GM21360 (cell line): ENCODE measurements around the gene ZNF180.
"Not testable (repeated sequence)": the region's sequence is repeated elsewhere in the genome, so short reads cannot be mapped to it uniquely, and the experiment has no call there.

Source experiments
- ATAC-seq: cut with Tn5 transposase; IDR thresholded peaks from one replicate; pipeline ENCODE4 v1.9.1; 2021; ENCODE audit warnings: mild to moderate bottlenecking, moderate library complexity; ENCODE audit not compliant: unreplicated experiment

Gene ZNF180

GRCh38 chr19:44499962-44500949 lies at the start of gene ZNF180:
Gene ZNF180, minus strand, starts transcription at chr19:44500522. Its CDS starts 3,188 bp downstream, at chr19:44497334.
- peak; percentile 77 for ATAC-seq

DNA sequence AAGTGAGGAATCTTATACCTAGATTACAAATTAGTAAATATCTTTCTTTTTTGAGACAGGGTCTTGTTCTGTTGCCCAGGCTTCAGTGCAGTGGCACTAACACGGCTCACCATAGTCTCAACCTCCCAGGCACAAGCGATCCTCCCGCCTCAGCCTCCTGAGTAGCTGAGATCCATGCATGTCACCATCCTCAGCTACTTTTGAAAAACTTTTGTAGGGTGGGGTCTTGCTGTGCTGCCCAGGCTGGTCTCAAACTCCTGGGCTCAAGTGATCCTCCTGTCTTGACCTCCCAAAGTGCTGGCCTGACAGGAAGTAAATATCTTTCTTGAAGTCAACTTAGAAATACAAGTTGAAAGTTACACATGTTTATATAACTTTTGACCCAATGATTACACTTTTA lies 49.2 kb upstream of the ZNF180 start:
- no peak for ATAC-seq

GRCh38 chr19:44548736-44549135 lies 48.4 kb upstream of the ZNF180 start:
- ATAC-seq = no peak

DNA sequence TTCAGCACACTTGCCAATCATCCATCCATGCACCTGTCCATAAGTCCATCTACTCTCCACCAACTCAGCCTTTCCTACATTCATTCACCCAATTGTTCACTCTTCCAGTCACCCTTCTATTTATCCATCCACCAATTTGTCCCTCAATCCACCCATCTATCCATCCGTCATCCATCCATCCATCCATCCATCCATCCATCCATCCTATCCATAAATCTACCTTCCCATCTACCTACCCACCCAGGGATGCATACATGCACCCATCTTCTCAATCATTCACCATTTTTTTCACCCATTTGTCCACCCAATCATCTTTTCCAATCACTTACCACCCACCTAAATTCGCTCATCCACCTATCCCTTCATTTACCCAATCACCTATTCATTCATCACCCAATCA lies 43.7 kb upstream of the ZNF180 start:
- ATAC-seq = no peak

DNA sequence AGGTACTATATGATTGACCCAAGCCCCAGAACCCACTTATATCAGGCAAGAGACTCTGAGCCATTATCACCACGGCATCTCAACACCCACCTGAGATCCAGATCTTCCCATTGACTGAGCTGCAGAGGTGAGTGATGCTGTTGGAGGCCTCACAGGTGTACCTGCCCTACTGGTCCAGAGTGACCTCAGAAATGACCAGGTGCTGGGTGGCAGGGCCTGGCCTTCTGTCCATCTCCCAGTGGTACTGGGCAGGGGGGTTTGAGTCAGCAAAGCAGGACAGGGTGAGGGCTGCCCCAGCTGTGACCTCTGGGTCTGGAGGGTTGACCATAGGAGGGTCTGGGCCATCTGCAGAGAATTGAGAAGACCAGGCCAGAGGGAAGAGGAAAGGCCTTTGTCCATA lies 42.3 kb upstream of the ZNF180 start:
- ATAC-seq = no peak

- no peak for ATAC-seq
Observed at GRCh38 chr19:44540736-44541135, 40.4 kb upstream of the ZNF180 start.

DNA sequence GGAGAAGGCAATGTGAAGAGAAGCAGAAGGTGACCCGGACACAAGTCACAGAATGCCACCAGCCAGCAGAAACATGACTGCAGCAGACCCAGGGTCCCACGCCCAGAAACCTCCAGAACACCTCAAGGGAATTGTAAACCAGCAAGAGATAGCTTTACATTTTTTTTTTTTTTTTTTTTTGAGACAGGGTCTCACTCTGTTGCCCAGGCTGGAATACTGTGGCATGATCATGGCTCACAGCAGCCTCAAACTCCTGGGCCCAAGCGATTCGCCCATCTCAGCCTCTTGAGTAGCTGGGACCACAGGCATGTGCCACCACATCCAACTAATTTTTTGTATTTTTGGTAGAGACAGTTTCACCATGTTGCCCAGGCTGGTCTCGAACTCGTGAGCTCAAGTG lies 39.7 kb upstream of the ZNF180 start:
- no peak for ATAC-seq

- no peak for ATAC-seq
Observed at GRCh38 chr19:44539236-44539826, 39.0 kb upstream of the ZNF180 start.

DNA sequence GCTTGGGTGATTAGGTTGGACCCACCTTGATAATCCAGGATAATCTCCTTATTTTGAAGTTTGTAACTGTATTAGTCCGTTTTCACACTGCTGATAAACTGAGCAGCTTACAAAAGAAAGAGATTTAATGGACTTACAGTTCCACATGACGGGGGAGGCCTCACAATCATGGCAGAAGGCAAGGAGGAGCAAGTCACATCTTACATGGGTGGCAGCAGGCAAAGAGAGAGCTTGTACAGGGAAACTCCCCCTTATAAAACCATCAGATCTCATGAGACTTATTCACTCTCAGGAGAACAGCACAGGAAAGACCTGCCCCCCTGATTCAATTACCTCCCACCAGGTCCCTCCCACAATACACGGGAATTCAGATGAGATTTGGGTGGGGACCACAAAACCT lies 35.0 kb upstream of the ZNF180 start:
- ATAC-seq = not testable (repeated sequence)

DNA sequence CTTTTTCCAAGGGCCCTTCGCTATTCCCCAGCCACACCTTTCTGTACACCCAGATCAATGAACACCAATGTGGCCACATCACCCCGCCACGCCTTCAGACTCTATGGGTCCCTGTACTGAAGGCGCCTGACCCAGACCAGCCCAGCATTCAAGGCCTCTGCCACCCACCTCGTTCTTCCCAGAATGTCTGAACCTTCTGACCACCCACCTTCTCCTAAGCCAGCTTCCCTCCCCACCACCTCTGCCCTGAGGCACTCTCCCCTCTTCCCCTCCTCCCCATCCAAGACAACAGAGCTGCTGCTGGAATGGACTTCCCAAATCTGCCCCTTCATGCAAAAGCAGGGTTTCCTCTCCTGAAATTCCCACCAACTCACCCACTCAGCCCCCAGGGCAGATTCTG lies 32.5 kb upstream of the ZNF180 start:
- no peak for ATAC-seq

DNA sequence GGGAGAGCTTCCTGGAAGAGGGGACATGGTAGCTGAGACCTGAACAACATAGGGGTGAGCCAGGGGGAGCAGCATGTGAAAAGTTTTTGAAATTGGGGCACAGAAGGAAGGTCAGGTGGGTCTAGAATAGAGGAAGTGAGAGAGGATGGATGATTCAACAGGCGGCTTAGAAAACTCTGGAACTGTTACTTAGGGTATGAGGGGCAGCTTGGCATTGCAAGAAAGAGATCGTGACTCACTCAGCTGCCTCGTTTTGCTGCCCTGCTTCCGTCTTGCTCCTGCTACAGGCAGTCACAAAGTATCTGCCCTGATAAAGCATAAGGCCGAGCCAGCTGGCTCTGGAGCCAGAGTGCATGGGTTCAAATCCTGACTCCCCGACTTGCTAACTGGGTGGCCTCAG lies 30.5 kb upstream of the ZNF180 start:
- ATAC-seq = no peak

DNA sequence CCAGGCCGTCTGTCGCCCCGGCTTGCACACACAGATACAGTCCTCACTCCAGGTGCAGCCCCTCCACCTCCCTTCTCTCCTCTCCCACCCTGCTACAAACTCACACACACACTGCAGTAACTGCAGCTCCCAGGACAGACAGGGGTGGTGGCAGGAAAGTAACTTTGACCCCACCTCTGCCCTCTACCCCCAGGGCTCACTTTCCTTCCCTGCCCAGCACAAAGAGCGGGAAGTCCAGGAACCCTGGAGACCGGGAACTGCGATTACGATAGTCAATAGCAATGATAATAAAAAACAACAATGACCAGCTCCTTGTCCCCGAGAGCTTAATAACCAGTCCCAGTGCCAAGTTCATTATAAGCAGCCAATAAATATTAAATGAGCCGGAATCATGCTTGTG lies 29.2 kb upstream of the ZNF180 start, which contains the start of gene CEACAM20:
TSS of gene CEACAM20 (minus strand) at position 140 of the 400 bp plus-strand sequence. CDS start 166 bp downstream, outside the sequence.
- ATAC-seq = no peak

DNA sequence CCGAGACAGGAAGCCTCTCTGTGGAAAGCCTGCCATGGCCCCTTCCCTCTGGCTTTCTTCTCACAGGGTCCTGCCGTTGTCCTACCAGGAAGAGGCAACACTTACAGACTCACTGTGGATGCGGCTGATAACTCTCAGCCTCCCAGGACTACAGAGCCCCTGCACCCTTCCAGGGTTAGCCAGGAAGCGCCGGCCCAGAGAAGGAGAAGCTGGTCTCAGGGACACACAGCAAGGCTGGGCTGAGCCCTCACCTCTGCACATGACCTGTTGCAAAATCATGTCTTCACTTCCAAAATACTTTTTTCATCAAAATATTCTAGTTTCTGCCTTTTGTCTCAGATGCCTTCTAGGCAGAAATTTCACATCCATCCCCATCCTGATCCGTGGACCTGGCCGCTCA lies 27.2 kb upstream of the ZNF180 start:
- no peak for ATAC-seq

DNA sequence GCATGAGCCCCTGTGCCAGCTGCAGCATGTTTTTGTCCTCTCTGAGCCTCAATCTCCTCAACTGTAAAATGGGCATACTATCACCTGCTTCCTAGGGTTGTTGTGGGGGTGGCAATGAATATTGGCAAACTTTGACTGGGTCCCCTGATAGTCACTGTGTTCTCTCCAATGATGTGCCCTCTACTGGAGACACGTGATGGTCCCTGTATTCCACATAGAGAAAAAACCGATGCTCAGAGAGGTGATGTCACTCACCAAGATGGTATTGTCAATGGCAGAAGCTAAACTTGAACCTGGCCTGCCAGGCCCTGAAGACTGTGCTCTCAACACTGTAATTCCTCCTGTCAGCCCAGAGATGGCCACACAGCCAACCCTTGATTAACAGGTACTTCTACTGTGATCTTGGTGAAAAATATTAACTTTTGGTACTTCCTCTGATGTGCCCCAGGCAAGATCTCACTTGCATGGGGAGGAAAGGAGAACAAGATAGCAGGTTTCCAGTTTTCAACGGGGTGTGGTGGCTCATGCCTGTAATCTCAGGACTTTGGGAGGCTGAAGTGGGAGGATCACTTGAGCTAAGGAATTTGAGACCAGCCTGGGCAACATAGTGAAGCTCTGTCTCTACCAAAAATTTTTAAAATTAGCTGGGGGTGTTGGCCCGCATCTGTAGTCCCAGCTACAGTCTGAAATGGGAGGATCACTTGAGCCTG lies 25.6 kb upstream of the ZNF180 start:
- ATAC-seq = no peak

GRCh38 chr19:44521370-44521769 lies 21.0 kb upstream of the ZNF180 start:
- no peak for ATAC-seq

DNA sequence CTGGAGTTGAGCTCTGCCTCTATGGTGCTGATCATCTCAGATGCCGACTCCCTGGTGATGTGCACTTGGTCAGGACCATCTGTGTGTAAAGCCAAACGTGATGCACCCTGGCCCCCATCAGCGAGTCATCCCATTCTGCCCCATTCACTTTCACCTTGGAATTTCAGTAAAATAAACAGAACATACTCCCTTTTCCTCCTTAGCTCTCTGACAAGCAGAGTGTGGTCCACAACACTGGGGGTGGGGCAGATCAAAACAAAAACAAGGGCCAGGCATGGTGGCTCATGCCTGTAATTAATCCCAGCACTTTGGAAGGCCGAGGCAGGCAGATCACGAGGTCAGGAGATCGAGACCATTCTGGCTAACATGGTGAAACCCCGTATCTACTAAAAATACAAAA lies 16.8 kb upstream of the ZNF180 start:
- ATAC-seq = no peak

- ATAC-seq = no peak
Observed at GRCh38 chr19:44515907-44516306, 15.6 kb upstream of the ZNF180 start.

- ATAC-seq = no peak
Observed at GRCh38 chr19:44515031-44515430, 14.7 kb upstream of the ZNF180 start.

- no peak for ATAC-seq
Observed at GRCh38 chr19:44512326-44513298, 12.3 kb upstream of the ZNF180 start.

- ATAC-seq = no peak
Observed at GRCh38 chr19:44509478-44509877, 9.2 kb upstream of the ZNF180 start.
